ENCODE results near the gene PGBD5.
"Not testable (repeated sequence)": the region's sequence is repeated elsewhere in the genome, so short reads cannot be mapped to it uniquely, and the experiment has no call there.

PGBD5 gene

DNA sequence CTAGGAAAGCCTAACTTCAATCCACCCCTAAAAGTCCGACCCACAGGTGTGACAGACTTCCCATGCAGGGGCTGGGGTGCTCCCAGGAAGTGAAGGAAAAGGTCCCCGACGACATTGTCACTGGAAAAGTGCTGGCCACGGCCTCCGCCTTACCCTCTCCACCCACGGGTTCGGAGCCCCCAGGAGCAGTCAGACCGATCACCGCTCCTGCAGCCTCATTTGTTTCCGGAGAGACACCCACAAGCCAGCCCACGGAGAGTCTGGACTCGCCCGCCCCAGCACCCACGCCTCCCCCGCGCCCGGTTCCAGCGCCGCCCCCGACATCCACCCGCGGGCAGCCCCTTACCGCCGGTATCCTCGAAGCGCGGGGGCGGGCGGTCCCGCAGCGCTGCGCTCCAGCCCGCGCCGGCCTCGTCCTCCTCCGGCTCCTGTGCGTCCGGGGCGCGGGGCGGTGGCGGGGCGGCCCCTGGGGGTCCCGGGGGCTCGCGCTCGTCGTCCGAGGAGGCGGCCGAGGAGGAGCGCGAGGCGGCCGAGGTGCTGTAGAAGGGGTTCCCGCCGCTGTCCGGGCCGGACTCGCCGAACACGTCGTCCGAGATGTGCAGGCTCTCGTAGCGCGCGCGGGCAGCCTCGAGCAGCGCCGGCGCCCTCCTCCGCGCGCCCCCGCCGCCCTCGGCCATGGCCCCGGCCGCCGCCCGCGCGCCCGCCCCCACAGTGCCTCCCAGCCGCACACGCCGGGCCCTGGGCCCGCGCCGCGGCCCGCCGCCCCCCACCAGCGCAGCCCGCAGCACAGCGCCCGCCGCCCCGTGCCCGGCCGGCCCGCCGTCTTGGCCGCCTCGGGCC, 660 bp downstream of the PGBD5 start:
- DNase-seq (ENCODE audit: low read depth in 2 of 2): no peak

DNA sequence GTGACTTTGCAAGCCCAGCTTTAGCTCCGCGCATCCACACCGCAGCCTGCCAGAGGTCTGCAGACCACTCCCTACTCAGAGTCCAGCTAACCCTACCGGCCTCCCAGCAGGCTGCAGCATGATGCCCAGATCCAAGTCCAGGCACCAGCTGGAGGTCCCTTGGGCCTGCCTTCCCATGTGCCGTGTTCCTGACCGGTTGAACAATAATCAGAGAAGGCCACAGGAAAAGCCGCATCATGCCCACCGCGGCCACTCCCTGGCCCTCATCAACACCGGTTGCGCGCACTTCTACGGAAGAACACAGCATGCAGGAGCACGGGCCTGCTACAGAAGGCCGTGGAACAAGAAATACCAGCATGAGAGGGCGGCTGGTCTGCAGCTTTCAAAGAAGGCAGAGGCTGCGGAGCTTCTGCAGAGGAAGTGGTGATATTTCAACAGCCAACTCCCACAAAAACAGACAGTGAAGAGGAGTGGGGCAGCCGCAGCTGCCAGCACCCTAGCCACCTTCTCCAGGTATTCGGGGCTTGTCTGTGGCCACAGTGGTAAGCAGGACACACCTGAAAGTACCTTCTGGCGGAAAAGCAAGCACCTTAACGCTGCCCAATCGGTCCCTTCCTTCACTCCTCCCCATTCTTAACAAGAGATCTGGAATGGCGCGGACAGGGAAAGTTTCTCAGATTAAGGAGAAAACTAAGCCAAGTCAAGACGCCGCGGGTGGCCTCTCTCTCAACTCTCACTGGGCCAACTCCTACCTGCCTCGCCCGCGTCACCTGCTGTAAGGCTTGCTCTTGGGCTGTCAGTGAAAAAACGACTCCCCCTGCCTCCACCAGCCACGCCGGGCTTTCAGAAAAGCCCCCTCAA, 1.5 kb downstream of the PGBD5 start:
- no peak for DNase-seq (ENCODE audit: low read depth in 2 of 2)

DNA sequence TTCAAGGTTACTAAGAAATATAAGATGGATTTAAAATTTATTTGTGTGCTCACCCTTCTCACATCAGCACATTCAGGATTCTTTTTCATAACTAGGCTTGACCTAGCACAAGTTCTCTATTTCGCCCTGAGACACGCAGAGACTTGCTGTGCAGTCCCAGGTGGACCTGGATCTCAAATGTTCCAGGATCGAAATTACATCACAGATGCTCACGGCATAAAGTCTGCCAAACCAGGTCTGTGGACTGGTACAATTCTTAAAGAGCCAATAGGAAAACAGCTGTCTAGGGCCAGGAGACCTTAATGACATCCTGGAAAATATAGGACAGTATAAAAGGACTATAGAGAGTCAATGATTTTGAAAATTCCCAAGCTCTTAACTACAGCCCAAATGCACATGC, 2.2 kb downstream of the PGBD5 start:
- no peak for DNase-seq (ENCODE audit: low read depth in 2 of 2)

DNA sequence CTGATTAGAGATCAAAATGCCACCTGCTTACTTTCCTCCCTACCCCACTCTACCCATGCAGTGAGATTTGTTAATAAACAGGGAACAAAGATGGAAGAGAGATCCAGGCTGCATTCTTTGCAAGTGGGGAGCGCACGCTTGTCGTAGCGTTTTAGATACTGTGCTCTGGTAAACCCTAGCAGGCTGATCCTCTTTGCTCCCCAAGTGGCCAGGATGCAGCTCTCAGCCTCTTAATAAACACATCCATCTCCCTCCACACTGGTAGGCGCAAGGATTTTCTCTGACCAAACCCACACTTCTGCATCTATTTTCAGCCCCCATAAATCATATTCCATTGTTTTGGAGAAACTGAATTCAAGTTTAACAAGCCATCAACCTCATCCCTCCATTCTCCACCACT, 2.9 kb downstream of the PGBD5 start:
- no peak for DNase-seq (ENCODE audit: low read depth in 2 of 2)

DNA sequence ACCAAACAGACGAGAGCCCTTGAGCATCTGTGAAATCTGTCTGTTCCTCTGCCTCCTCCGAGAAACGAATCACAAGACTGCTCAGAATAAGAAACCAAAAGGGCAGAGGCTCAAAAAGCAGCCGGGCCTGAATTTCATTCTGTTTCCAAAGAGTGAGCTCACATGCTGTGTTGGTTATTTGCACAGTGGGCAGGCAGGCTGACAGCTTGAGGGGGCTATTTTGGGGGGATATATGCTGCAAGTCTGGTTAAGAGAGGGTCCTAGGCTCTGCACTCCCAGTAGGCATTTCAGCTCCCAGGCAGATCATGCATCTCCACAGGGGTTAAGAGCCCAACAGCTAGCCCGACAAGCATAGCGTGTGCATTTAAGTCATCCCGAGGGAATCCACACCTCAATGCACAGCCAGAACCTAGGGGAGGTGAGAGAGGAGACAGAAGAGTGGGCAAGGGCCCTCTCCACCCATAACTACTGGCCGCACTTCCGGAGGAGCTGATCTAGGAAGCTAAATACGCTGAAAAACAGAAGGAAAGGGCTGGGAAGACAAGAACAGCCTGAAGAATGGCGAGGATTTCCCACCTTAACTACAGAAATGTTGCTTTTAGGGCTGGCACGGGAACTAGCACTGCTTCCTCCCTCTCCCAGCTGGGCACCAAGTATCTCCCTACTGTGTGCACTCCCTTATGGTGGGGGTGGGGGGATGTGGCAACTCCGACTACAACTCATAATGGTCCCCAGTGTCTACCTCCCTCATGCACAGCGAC, 3.7 kb downstream of the PGBD5 start:
- DNase-seq (ENCODE audit: low read depth in 2 of 2): no peak

DNA sequence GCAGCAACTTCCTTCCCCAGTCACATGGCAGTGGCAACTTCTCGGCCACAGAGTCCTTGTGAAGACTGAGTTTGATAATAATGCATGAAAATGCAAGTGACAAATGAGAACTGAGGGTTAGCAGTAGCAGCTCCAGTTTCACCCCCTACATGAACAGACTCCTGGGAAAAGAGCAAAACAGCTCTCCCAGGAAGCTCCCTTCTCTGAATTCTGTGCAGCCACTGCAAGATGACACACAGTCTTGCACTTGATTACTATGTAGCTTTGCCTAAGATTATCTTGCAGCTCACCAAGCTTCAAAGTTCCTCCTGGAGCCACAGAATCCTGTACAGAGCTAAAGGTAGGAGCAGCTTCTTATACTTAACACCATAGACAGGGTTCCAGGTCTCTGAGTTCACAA, 4.7 kb downstream of the PGBD5 start:
- no peak for DNase-seq (ENCODE audit: low read depth in 2 of 2)

DNA sequence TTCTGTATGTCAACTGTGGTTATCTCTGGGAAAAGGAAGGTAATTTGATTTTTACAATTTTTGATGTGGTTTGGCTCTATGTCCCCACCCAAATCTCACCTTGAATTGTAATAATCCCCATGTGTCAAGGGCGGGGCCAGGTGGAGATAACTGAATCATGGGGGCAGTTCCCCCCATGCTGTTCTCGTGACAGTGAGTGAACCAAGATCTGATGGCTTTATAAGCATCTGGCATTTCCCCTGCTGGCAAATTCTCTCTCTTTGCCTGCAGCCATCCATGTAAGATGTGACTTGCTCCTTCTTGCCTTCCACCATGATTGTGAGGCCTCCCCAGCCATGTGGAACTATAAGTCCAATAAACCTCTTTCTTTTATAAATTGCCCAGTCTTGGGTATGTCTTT, 5.8 kb downstream of the PGBD5 start:
- not testable (repeated sequence) for DNase-seq (ENCODE audit: low read depth in 2 of 2)

DNA sequence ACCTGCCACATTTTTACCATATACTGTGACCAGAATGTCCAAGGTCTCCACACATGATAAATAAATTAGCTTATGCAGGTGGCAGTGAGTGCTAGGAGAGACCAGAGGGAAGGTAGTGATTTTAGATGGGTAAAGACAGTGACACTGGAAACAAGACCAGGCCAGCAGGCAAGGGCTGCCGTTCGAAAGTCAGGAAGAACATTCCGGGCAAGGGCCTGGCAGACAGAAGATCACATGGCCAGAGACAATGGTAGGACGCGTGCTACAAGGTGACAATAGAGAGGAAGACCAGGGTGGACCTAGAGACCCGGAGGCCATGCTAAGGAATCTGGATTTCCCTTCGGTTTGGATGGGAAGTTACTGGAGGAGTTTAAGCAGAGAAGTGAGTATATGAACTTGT, 9.7 kb downstream of the PGBD5 start:
- DNase-seq (ENCODE audit: low read depth in 2 of 2): no peak

DNA sequence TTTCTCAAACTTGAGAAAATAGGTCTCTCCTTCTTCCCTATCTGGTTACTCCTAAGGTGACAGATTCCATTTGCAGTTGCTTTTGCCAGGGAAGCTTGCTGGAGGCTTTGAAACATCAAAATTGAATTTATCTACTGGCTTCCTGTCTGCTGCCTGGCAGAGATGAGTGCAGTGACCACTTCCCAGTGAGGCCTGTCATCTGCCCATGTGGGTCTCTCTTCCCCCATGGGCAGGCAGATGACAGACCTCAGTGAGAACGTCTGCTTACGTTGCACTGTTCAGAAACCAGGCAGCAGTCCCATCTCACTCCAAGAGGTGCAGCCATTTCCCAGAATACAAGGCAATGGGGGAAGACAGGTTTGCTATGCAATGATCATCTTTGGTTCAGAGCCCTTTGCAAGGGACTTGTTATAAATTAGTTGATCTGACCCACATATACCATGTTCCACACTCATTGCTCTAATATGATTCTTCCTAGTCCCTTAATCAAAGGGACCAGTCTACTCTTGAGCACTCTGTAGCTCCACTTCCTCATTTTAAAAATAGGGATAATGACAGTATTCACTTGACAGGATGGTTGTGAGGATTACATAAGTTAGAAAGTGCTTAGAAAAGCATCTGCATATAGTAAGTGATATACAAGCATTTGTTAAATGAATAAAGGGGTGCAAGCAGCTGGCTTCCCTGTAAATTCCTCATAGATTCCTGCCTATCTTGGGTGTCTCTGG, 10.6 kb downstream of the PGBD5 start:
- no peak for DNase-seq (ENCODE audit: low read depth in 2 of 2)

DNA sequence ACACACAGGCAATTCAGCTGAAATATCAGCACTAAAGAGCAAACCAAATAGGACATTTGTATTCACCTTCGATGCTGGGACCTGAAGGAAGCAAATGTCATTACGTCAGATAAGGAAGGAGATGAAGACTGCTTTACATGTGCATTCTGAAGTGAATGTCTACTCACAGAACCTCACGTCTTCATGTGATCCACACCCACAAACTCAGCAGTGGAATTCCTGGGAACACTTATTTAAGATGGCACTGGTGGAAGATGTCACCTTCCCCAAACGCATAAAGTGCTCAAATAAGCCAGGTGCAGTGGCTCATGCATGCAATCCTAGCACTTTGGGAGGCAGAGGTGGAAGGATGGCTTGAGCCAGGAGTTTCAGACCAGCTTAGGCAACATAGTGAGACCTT, 11.4 kb downstream of the PGBD5 start:
- no peak for DNase-seq (ENCODE audit: low read depth in 2 of 2)

DNA sequence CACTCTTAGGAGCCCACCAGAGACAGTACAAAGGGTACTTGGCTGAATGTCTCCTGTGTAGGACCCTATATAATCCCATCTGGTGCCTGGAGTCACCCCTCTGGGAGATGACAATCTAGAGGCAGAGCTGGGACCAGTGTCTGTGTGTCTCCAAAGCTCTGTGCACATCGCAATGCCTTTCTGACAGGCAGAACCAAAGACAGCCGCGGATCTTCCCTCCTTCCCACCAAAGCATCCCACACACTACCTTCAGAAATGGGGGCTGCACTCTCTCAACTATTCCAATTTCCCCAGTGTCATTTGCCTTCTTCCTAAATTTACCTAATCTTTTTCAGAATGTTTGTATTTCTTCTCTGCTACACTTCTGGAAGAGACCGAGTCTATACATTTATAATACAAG, 12.0 kb downstream of the PGBD5 start:
- no peak for DNase-seq (ENCODE audit: low read depth in 2 of 2)

DNA sequence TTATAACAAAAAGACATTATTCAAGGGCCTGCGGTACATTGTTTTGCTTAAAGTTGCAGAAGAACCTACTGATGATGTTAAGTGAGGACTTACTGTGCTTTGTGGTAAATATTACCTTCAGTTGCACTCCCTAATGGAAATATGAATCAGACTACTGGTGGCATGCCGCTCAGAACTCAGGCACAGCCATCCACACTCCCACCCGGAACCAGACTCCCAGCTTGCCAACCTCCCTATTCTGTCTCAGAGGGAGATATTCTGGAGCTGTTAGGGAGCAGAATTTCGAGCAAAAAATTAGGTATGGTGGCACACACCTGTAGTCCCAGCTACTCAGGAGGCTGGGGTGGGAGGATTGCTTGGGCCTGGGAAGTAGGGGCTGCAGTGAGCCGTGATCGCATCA, 13.1 kb downstream of the PGBD5 start:
- no peak for DNase-seq (ENCODE audit: low read depth in 2 of 2)

DNA sequence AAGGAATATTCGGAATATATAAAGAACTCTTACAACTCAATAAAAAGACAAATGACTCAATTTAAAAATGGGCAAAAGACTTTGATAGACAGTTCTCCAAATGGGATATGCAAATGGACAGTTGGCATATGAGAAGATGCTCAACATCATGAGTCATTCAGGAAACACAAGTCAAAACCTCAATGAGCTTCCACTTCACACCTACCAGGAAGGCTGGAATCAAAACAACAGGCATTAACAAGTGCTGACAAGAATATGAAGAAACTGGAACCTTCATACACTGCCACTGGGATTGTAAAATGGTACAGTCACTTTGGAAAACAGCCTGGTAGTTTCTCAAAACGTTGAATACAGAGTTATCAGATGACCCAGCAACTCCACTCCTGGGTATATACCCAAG, 17.2 kb downstream of the PGBD5 start:
- DNase-seq (ENCODE audit: low read depth in 2 of 2): no peak

DNA sequence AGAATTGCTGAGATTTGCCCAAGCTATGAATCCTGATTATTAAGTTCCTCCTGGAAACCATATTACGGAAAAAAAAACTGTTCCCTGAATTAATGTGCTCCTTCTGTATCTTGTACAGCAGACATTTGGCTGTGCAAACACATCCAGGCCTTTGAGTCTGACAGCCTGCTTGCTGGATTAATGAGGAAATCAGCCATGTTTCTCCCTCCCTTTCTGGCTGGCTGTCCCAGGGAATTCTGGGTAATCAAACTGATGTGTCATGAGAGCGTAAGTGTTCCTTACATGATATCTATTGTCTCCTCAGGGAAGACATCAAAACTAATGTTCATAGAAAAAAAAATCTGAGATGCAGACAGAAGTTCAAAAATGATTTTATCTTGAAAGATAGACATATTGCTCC, 18.8 kb downstream of the PGBD5 start:
- DNase-seq (ENCODE audit: low read depth in 2 of 2): no peak

DNA sequence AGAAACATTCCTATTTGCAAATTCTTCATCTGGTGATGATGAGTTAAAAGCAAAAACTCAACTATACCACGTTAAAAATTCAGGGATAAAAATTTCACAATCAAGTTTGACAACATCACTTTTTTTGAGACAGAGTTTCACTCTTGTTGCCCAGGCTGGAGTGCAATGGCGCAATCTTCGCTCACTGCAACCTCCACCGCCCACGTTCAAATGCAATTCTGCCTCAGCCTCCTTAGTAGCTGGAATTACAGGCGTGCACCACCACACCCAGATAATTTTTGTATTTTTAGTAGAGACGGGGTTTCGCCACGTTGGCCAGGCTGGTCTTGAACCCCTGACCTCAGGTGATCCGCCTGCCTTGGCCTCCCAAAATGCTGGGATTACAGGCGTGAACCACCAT, 19.4 kb downstream of the PGBD5 start:
- not testable (repeated sequence) for DNase-seq (ENCODE audit: low read depth in 2 of 2)

DNA sequence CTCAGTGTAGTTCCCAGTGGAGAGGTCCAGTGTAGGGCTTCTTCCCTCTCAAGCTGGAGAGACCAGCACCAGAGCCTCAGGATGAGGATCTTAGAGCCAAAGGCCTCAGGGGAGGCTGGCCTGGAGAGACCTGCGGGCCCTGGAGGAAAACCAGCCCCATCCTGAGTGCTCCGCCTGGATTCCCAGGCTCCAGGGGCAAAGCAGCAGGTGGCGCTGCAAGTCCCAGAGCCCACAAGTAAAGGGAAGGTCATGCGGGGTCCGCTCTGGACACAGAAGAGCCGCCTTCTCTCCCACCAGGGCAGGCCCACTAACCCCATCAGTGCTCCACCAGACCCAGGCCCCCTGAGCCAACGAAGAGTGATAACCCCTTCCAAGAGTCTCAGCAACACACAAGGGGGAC, 22.7 kb downstream of the PGBD5 start:
- no peak for DNase-seq (ENCODE audit: low read depth in 2 of 2)

DNA sequence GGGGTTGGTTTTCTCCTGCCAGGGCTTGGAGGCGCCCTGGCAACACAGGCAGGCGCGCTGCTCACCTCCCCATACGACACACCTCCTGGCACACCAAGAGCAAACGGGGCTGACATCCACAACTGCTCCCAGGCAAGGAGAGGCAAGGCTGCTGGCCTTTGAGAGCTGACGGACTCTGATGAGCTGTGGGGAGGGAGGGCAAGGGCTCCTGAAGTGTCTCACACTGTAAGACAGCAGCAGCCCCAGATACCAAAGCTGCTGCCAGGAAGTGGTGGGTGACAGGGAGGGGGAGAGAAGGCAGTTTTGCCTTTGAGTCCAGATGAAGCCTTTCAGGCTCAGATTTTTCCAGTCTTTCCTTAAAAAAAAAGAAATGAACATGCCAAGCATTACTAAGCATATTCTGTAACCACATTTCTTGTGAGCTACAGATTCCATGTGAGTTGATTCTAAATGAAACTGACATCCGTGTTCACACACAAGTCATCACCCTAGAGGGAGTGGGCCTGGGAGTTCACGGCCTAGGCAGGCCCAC, 24.3 kb downstream of the PGBD5 start:
- DNase-seq (ENCODE audit: low read depth in 2 of 2): no peak

DNA sequence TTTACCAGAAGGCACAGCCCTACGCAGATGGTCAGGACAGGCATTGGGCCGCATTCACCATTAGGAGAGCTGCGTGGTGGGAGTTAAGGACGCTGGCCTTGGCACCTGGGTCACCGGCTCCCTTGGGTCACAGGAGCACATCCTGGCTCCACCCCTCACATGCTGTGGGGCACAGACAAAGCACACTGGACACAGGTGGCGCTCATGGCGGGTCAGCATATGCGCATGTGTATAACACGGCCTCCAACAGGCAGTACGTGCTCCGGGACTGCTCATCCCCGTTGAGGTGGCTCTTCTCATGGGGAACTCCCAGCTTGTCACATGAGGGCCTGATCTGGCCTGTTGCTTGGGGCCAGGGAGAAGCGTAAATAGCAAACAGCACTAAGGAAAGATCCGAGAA, 25.0 kb downstream of the PGBD5 start:
- no peak for DNase-seq (ENCODE audit: low read depth in 2 of 2)

DNA sequence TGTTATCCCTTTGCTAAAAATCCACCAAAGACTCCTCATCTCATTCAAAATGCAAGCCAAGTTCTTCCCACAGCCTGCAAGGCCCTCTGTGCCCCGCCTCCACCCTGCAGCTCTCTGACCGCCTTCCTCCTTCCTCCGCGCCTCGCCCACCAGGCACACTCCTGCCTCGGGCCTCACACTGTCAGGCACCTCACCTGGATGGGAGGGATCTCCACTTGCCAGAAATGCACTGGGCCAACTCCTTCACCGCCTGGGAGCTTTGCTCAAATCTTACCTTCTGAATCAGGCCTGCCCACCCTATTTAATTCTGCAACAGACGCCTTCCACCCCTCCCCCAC, 26.2 kb downstream of the PGBD5 start:
- no peak for DNase-seq (ENCODE audit: low read depth in 2 of 2)

DNA sequence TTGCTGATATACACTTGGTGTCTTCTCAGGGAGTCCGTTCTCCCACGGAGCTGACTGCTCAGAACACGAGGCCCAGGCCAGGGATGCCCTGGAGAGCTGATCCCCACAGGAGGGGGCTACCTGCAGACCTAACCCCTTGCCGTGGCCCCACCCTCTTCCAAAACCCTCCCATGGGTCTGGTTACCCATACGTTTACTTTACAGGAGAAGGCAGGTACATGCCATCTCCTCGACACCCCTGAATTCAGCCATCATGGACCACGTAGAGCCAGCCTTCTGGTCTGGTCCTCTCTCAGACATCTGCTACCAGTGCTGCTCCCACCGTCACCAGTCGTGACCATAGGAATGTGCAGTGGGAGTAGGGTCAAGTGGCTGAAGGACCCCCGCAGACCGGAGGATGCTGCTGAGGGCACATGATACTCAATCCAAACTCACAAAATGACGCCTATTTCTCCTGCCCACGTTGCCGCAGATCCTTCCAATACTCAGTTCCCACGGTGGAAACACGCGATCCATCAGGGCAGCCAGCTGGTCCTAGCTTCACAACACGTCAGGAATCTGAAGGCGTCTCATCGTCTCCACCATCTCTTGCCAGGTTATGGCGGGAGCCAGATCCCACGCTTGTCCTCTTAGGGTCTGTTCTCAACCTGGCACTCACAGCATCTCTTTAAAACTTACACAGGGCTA, 26.7 kb downstream of the PGBD5 start:
- no peak for DNase-seq (ENCODE audit: low read depth in 2 of 2)

DNA sequence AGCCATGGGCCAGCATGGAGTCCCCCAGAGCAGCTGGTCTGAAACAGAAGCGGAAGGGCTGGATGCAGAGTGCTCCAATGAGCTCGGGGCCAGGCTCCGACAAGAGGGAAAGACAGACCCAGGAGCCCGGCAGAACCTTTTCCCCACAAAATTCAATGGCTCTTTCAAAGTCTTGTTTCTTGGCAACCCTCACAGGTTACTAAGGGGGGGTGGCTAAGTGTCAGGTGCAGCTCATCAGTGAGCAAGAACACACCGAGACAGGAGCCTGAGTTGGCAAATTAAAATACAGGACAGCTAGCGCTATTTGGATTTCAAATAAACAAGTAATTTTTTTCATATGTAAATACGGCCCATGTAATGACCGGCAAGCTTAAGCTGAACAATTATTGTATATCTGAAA, 27.3 kb downstream of the PGBD5 start:
- no peak for DNase-seq (ENCODE audit: low read depth in 2 of 2)
